GM19099 (cell line): Measurements from ENCODE around the gene VIL1.

Source experiments
- POLR2A ChIP-seq: IDR thresholded peaks from 3 replicates; pipeline ENCODE4 v1.6.1; 2011; ENCODE audit warnings: low read depth; ENCODE audit not compliant: insufficient read length; ENCODE audit errors: extremely low read depth

VIL1 gene

GRCh38 chr2:218392459-218392858 lies 26.5 kb upstream of the VIL1 start:
- TF ChIP-seq POLR2A, result no peak

- no peak for TF ChIP-seq POLR2A
Observed at GRCh38 chr2:218392891-218393462, 25.9 kb upstream of the VIL1 start.

- TF ChIP-seq POLR2A, result no peak
Observed at GRCh38 chr2:218393750-218394290, 25.1 kb upstream of the VIL1 start.

GRCh38 chr2:218394298-218395089 lies 24.4 kb upstream of the VIL1 start:
- TF ChIP-seq POLR2A, result no peak

GRCh38 chr2:218395090-218395444 lies 23.9 kb upstream of the VIL1 start:
- no peak for TF ChIP-seq POLR2A

- no peak for TF ChIP-seq POLR2A
Observed at GRCh38 chr2:218395456-218395825, 23.5 kb upstream of the VIL1 start.

- no peak for TF ChIP-seq POLR2A
Observed at GRCh38 chr2:218395826-218396687, 22.9 kb upstream of the VIL1 start.

- peak; percentile 15 for TF ChIP-seq POLR2A
Observed at GRCh38 chr2:218396688-218397462, 22.0 kb upstream of the VIL1 start.

- no peak for TF ChIP-seq POLR2A
Observed at GRCh38 chr2:218397463-218397819, 21.5 kb upstream of the VIL1 start.

- peak; percentile 52 for TF ChIP-seq POLR2A
Observed at GRCh38 chr2:218397820-218398436, 21.0 kb upstream of the VIL1 start.

- TF ChIP-seq POLR2A, result no peak
Observed at GRCh38 chr2:218398437-218399390, 20.2 kb upstream of the VIL1 start.

GRCh38 chr2:218399391-218400166 lies 19.3 kb upstream of the VIL1 start, which contains the start of gene CTDSP1:
CTDSP1 (plus strand) TSS chr2:218399868; CDS start chr2:218400091, 223 bp downstream.
- TF ChIP-seq POLR2A, result peak; percentile 63
